ENCODE results near the gene SMURF1.

The SMURF1 gene

GRCh38 chr7:99001482-99002147, 142.3 kb downstream of the SMURF1 start:
- no peak for DNase-seq

GRCh38 chr7:99000904-99001465, 142.9 kb downstream of the SMURF1 start:
- no peak for DNase-seq

- DNase-seq = no peak
Measured at GRCh38 chr7:99000196-99000903, 143.6 kb downstream of the SMURF1 start.

- no peak for DNase-seq
Measured at GRCh38 chr7:98998821-98999725, 144.8 kb downstream of the SMURF1 start.

- DNase-seq = no peak
Measured at GRCh38 chr7:98997846-98998245, 146.1 kb downstream of the SMURF1 start.

GRCh38 chr7:98996150-98996552, 147.8 kb downstream of the SMURF1 start:
- no peak for DNase-seq

- no peak for DNase-seq
Measured at GRCh38 chr7:98995523-98996149, 148.3 kb downstream of the SMURF1 start.

- no peak for DNase-seq
Measured at GRCh38 chr7:98995111-98995510, 148.8 kb downstream of the SMURF1 start.

- DNase-seq = no peak
Measured at GRCh38 chr7:98994046-98994944, 149.6 kb downstream of the SMURF1 start.

- no peak for DNase-seq
Measured at GRCh38 chr7:98993024-98993897, 150.6 kb downstream of the SMURF1 start.

GRCh38 chr7:98992076-98992475, 151.8 kb downstream of the SMURF1 start:
- no peak for DNase-seq

- no peak for DNase-seq
Measured at GRCh38 chr7:98991141-98991540, 152.8 kb downstream of the SMURF1 start.

GRCh38 chr7:98990356-98990755, 153.6 kb downstream of the SMURF1 start:
- no peak for DNase-seq

- DNase-seq = no peak
Measured at GRCh38 chr7:98988641-98989040, 155.3 kb downstream of the SMURF1 start.

- no peak for DNase-seq
Measured at GRCh38 chr7:98985945-98986344, 158.0 kb downstream of the SMURF1 start.

GRCh38 chr7:98985406-98985805, 158.5 kb downstream of the SMURF1 start:
- no peak for DNase-seq

GRCh38 chr7:98984126-98984525, 159.8 kb downstream of the SMURF1 start:
- DNase-seq = no peak

GRCh38 chr7:98982686-98983085, 161.2 kb downstream of the SMURF1 start:
- DNase-seq = no peak

GRCh38 chr7:98981701-98982100, 162.2 kb downstream of the SMURF1 start:
- DNase-seq = no peak

GRCh38 chr7:98978672-98979071, 165.2 kb downstream of the SMURF1 start:
- DNase-seq = no peak
